GM12864 (cell line): ENCODE results near the gene PARD6A.

Source experiments
- DNase-seq: peaks from one replicate; pipeline ENCODE4 v3.0.0-alpha.2; 2011; ENCODE audit warnings: low read depth
- H3K4me3 ChIP-seq: 2 replicates; pipeline ENCODE4 v1.5.1; 2011; ENCODE audit warnings: mild to moderate bottlenecking, low read depth, low read length, control low read depth
- TF ChIP-seq, protein P1 (sequence below): IDR thresholded peaks from 2 replicates; pipeline ENCODE4 v1.5.1; 2011; ENCODE audit warnings: low read depth, mild to moderate bottlenecking, moderate library complexity, low read length, control low read depth, inconsistent platforms; ENCODE audit errors: missing control alignments

The PARD6A gene

DNA sequence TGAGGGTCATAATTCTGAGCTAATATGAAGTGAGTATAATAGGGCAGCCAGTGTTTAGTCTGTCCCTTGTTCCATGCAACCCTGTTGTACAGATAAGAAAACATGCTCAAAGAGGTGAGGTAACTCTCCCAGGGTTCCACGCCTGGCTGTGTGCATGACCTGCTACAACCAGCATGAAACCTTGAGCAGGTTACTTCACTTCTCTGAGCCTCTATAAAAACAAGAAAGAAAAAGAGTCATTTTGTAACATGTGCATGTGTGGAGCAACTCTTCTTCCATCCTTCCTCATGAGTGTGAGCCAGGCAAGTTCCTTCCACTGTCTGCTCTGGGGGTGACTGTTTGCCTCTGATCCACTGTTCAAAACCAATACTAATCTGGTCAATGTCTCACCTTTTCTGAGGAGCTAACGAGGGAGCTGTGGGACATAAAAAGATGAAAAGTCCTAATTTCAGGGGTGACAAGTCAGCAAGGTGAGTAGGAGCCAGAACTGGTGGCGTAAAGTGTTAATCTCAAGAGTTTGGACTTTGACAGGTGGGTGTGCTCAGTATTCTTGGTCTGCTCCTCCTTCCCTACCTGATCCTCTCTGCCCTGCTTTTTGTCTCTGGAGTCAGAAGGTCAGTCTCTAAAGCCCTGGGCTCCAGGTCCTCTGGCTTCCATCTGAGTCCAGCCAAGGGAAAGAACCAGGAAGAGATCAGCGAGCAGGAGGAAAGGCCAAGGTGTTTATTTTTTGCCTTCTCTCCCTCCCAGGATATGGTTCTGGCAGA, 36.8 kb downstream of the PARD6A start:
- TF ChIP-seq, protein P1, sequence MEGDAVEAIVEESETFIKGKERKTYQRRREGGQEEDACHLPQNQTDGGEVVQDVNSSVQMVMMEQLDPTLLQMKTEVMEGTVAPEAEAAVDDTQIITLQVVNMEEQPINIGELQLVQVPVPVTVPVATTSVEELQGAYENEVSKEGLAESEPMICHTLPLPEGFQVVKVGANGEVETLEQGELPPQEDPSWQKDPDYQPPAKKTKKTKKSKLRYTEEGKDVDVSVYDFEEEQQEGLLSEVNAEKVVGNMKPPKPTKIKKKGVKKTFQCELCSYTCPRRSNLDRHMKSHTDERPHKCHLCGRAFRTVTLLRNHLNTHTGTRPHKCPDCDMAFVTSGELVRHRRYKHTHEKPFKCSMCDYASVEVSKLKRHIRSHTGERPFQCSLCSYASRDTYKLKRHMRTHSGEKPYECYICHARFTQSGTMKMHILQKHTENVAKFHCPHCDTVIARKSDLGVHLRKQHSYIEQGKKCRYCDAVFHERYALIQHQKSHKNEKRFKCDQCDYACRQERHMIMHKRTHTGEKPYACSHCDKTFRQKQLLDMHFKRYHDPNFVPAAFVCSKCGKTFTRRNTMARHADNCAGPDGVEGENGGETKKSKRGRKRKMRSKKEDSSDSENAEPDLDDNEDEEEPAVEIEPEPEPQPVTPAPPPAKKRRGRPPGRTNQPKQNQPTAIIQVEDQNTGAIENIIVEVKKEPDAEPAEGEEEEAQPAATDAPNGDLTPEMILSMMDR, result no peak
- no peak overlapping the region for H3K4me3 ChIP-seq
- no peak for DNase-seq

DNA sequence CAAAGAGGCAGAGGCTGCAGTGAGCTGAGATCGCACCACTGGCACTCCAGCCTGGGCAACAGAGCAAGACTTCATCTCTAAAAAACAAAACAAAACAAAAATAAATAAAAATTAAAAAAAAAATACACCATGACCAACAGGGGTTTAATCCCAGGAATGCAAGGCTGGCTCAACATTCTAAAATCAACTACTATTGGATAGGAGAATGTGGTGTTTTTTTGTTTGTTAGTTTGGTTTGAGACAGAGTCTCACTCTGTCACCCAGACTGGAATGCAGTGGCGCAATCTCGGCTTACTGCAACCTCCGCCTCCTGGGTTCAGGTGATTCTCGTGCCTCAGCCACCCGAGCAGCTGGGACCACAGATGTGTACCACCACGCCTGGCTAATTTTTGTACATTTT, 38.5 kb downstream of the PARD6A start:
- DNase-seq, result no peak
- H3K4me3 ChIP-seq, result no peak overlapping the region
- TF ChIP-seq, protein P1, result no peak

DNA sequence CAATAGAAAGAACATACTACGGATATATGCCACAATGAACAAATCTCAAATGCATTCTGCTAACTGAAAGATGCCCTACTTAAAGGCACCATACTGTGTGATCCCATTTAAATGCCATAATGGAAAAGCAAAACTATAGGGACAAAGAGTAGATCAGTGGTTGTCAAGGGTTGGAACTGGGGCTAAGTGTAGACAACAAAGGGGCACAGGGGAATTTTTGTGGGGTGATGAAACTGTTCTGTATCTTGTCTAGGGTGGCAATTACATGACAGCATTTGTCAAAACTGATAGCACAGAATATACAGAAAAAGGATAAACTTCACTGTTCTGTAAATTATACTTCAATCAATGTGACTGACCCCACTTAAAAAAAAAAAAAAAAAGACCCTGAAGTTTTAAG, 40.7 kb downstream of the PARD6A start:
- DNase-seq, result no peak
- H3K4me3 ChIP-seq, result no peak overlapping the region
- TF ChIP-seq, protein P1, result no peak

DNA sequence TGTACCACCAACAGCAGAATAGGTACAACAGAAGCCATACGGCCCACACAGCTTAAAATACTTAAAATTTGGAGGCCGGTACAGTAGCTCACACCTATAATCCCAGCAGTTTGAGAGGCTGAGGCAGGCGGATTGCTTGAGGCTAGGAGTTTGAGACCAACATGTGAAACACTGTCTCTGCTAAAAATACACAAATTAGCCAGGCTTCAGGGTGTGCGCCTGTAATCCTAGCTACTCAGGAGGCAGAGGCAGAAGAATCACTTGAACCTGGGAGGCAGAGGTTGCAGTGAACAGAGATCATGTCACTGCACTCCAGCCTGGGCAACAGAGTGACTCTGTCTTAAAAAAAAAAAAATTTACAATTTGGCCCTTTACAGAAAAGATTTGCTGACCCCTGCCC, 41.4 kb downstream of the PARD6A start:
- no peak overlapping the region for H3K4me3 ChIP-seq
- TF ChIP-seq, protein P1, result no peak
- DNase-seq, result no peak

DNA sequence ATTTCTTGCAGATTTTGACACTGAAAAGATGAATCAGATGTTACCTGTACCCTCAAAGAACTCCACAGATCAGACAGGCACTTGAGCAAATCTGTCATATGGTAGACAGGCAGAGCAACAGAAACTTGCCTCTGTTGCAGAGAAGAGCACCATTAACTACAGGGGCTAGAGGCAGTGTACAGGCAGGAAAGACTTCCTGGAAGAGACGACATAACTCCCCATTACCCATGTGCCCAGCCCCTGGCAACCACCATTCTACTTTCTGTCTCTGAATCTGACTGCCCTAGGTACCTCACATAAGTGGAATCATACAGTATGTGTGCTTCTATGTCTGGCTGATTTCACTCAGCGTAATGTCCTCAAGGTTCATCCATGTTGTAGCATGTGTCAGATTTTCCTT, 42.9 kb downstream of the PARD6A start:
- TF ChIP-seq, protein P1, result no peak
- H3K4me3 ChIP-seq, result no peak overlapping the region
- no peak for DNase-seq

DNA sequence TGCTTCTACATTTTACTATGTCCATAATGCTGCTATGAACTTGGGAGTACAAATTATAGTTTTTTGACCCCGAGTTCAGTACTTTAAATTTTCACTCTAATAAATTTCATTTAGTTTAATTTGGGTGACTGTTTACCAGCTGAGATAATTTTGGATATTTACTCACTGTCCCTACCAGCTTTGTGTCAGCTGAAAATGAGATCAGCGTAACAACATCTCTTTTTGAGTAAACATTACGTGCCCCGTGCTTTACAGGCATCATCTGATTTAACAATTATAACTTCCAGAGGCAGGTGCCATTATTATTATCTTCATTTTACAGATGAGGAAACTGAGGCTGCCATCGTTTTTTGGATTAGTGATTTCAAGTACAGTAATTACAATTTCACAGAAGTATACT, 43.4 kb downstream of the PARD6A start:
- TF ChIP-seq, protein P1, result no peak

DNA sequence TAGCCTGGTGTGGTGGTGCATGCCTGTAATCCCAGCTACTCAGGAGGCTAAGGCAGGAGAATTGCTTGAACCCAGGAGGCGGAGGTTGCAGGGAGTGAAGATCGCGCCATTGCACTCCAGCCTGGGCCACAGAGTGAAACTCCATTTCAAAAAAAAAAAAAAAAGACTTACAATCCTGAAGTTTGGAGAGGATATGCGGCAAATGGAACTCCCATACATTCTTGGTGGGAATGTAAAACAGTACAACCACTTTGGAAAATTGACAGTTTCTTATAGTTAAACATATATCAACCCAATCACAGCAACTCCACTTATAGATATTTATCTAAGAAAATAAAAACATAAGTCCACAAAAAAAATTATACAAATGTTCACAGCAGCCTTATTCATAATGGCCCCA, 46.5 kb downstream of the PARD6A start:
- no peak overlapping the region for H3K4me3 ChIP-seq
- no peak for DNase-seq
- TF ChIP-seq, protein P1, result no peak

More for the DNA sequence above, 43.4 kb downstream of the PARD6A start:
- no peak for DNase-seq
- no peak overlapping the region for H3K4me3 ChIP-seq
